ENCODE results near the gene NUDT9.

NUDT9 gene

GRCh38 chr4:87422104-87423052 is at the start of gene NUDT9:
Gene NUDT9, plus strand, starts transcription at chr4:87422573. Its CDS starts 333 bp downstream, at chr4:87422906.
- peak within 1 kb of the TSS; percentile 66 for H3K27ac ChIP-seq (ENCODE audit: low read depth, low read length)
- H4K20me1 ChIP-seq (ENCODE audit: control insufficient read depth, insufficient read depth, low read depth, low read length): peaks cover 2% of the 10 kb centered on the region; the same call in 1 of the 2 replicates
- peak within 1 kb of the TSS; percentile 78 for H3K4me2 ChIP-seq (ENCODE audit: low read length)
- no peaks in the 10 kb centered on the region for H3K9me3 ChIP-seq (ENCODE audit: control insufficient read depth, insufficient read depth, low read length)
- no peak for TF ChIP-seq EZH2phosphoT487 (IDR thresholded peaks at IDR 0.05; ENCODE audit: borderline replicate concordance, low read length)
- TF ChIP-seq CTCF (IDR thresholded peaks at IDR 0.05; ENCODE audit: low read depth, low read length, poor library complexity, severe bottlenecking): peak; percentile 13
- H3K79me2 ChIP-seq (ENCODE audit: control insufficient read depth, low read length): peaks cover 59% of the 10 kb centered on the region
- H3F3A ChIP-seq (ENCODE audit: control insufficient read depth, insufficient read depth): no peaks in the 10 kb centered on the region
- no peaks in the 10 kb centered on the region for H3K36me3 ChIP-seq (ENCODE audit: control insufficient read depth, low read length)
- peak within 1 kb of the TSS; percentile 84 for H3K4me3 ChIP-seq (ENCODE audit: low read length)
- H3K27me3 ChIP-seq (ENCODE audit: control insufficient read depth, low read length): no peaks in the 10 kb centered on the region
- peaks cover 26% of the 10 kb centered on the region for H3K4me1 ChIP-seq (ENCODE audit: control insufficient read depth, low read length)
- no peaks in the 10 kb centered on the region for H3K9me2 ChIP-seq (replicated peaks; ENCODE audit: control insufficient read depth, low read length)

GRCh38 chr4:87375719-87376291 is 46.6 kb upstream of the NUDT9 start:
- Histone ChIP-seq H3K36me3 (ENCODE audit: control insufficient read depth, low read length) (peaks cover 7% of the 10 kb centered on the region; the same call in 1 of the 2 replicates), H3K9me2 (replicated peaks; ENCODE audit: control insufficient read depth, low read length) (no peaks in the 10 kb centered on the region), H3K9me3 (ENCODE audit: control insufficient read depth, insufficient read depth, low read length) (no peaks in the 10 kb centered on the region), H4K20me1 (ENCODE audit: control insufficient read depth, insufficient read depth, low read depth, low read length) (no peaks in the 10 kb centered on the region), H3K4me1 (ENCODE audit: control insufficient read depth, low read length) (no peaks in the 10 kb centered on the region), H3K4me3 (ENCODE audit: low read length) (no peak overlapping the region), H3K79me2 (ENCODE audit: control insufficient read depth, low read length) (no peaks in the 10 kb centered on the region), H3K27ac (ENCODE audit: low read depth, low read length) (no peak overlapping the region), H3K4me2 (ENCODE audit: low read length) (no peak overlapping the region), H3F3A (ENCODE audit: control insufficient read depth, insufficient read depth) (no peaks in the 10 kb centered on the region), H3K27me3 (ENCODE audit: control insufficient read depth, low read length) (no peaks in the 10 kb centered on the region)
- TF ChIP-seq CTCF (IDR thresholded peaks at IDR 0.05; ENCODE audit: low read depth, low read length, poor library complexity, severe bottlenecking) (peak; percentile 66), EZH2phosphoT487 (IDR thresholded peaks at IDR 0.05; ENCODE audit: borderline replicate concordance, low read length) (no peak)

- Histone ChIP-seq H3K27ac (ENCODE audit: low read depth, low read length) (no peak overlapping the region), H3K4me1 (ENCODE audit: control insufficient read depth, low read length) (no peaks in the 10 kb centered on the region), H3K27me3 (ENCODE audit: control insufficient read depth, low read length) (no peaks in the 10 kb centered on the region), H3K9me3 (ENCODE audit: control insufficient read depth, insufficient read depth, low read length) (no peaks in the 10 kb centered on the region), H3K79me2 (ENCODE audit: control insufficient read depth, low read length) (no peaks in the 10 kb centered on the region), H3K4me3 (ENCODE audit: low read length) (no peak overlapping the region), H3K9me2 (replicated peaks; ENCODE audit: control insufficient read depth, low read length) (no peaks in the 10 kb centered on the region), H3K36me3 (ENCODE audit: control insufficient read depth, low read length) (no peaks in the 10 kb centered on the region), H3K4me2 (ENCODE audit: low read length) (no peak overlapping the region), H3F3A (ENCODE audit: control insufficient read depth, insufficient read depth) (no peaks in the 10 kb centered on the region), H4K20me1 (ENCODE audit: control insufficient read depth, insufficient read depth, low read depth, low read length) (no peaks in the 10 kb centered on the region)
- TF ChIP-seq EZH2phosphoT487 (IDR thresholded peaks at IDR 0.05; ENCODE audit: borderline replicate concordance, low read length) (no peak), CTCF (IDR thresholded peaks at IDR 0.05; ENCODE audit: low read depth, low read length, poor library complexity, severe bottlenecking) (no peak)
Measured at GRCh38 chr4:87377816-87378215, 44.6 kb upstream of the NUDT9 start.
